ENCODE results near the gene GARIN5B.
A peak's percentile ranks its signal among the peaks of the same experiment; 100 is the strongest.

GARIN5B gene

DNA sequence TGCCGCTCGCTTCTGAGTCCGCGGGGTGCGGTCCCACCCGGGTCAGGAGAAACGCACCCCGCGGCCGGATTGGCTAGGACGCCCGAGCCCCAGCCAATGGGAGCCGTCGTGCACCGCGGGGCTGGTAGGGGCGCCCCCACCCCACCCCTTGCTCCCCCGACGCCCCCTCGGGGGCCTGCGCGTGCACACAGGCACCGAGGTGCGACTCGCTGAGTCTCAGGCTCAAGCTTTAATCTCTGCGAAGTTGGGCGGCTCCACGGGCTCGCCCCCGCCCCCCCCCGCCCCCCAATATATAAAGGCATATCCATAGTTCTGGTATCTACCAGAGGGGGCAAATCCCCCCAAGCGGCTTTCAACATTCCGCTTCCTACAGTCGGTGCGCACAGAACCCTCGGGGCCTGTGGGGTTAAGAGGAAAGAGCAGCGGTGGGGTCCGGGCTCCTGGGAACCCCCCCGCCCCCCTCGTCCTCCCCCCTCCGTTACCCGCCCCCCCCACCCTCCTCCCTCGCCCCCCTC lies 8.3 kb downstream of the GARIN5B start, which contains the start of gene COX6B2:
COX6B2 (minus strand) TSS at position 22 of the 515 bp plus-strand sequence. CDS start 198 bp downstream, outside the sequence.
- DNase-seq, result no peak
- intact Hi-C loops (cut with DNase I), result no loop called here

DNA sequence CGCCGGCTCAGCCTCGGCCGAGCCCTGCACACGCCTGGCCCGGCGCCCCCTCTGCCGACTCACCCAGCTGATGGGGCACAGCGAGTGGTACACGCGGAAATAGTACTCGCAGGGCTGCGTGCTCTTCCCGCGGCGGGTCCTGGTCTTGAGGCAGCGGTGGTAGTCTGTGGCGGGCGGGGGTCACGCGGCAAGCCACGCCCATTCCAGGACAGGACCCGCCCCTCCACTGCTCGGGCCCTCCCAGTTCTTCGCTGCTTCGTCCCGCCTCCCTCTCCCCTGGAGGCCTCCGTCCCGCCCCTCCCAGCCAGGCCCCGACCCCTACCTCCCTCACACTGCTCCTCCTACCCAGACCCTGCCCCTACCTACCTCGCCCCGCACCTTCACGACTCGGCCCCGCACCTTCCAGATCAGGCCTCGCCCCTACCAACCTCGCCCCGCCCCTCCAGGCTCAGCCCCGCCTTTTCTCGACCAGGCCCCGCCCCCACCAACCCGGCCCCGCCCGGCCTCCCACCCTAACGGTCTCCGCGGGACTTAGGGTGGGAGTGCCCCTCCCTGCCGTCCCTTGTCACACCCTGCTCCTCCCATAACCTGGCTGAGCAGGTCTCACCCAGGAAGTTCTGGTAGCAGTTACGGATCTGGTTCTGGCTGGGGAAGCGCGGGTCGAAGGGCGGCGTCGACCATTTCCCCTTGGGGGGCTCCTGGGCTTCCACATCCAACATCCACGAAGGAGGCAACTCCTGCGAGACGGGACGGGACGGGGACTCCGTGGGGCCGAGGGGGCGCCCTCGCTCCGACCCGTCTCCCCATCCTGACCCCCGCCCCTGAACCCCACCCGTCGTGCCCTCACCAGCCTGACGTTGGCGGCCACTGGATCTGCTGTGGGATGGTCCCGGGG lies 9.0 kb downstream of the GARIN5B start:
- DNase-seq, result peak in 28 of 42 donors; percentile 11 to 66 (median 41)
- intact Hi-C loops (cut with DNase I), result no loop called here

- DNase-seq, result peak in 1 of 42 donors; percentile 8
- intact Hi-C loops (cut with DNase I), result no loop called here
These were observed 9.7 kb downstream of the GARIN5B start for GRCh38 chr19:55353356-55353802.

GRCh38 chr19:55352549-55353145 lies 10.4 kb downstream of the GARIN5B start:
- DNase-seq, result no peak
- intact Hi-C loops (cut with DNase I), result no loop called here

DNA sequence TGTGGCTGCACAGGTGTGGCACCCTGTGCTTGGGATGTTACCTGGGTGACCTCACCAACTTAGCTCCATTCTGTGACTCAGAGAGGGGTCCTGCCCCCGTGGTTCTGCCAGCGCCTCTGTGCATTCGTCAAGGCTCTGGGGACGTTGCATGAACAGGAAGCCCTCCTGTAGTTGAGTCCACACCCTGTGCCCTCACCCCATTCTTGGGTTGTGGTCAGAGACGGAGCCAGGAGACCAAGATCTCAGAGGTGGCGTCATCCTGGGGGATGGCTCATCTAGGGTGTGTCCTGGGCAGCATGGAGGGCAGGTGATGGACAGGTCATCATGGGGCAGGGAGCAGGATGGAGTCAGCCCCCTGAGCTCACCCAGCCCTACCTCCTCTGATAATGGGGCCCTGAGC lies 11.0 kb downstream of the GARIN5B start:
- intact Hi-C loops (cut with DNase I), result no loop called here
- DNase-seq, result no peak

DNA sequence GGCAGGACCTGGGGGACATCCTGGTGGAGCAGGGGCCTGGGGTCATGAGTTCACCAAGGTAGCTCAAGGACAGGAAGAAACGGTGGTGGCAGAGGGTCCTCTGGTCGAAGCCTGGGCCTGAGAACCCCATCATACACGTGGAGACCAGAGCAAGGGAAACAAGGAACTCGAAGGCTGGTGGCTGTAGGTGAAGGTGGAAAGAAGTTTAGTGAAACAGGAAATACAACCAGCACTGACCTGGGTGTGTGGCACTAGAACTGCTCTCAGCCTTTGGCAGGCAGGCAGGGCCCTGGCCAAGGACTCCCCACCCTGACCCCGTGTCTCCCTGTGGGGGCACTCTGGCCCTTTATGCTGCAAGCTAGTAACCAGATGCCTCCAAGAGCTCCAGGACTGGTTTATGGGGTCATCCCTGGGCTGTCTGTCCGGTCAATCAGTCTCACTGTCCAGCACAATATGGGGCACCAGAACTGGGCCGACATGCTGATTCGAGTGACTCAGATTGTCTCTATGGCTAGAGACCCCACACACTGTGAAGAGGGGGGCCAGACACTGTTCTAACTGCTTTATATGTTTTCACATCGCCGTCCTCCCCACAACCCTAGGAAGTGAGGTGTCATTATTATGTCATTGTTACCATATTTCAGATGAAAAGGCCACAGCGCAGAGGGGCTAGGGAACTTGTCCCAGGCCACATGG lies 12.3 kb downstream of the GARIN5B start:
- intact Hi-C loops (cut with DNase I), result no loop called here
- no peak for DNase-seq

DNA sequence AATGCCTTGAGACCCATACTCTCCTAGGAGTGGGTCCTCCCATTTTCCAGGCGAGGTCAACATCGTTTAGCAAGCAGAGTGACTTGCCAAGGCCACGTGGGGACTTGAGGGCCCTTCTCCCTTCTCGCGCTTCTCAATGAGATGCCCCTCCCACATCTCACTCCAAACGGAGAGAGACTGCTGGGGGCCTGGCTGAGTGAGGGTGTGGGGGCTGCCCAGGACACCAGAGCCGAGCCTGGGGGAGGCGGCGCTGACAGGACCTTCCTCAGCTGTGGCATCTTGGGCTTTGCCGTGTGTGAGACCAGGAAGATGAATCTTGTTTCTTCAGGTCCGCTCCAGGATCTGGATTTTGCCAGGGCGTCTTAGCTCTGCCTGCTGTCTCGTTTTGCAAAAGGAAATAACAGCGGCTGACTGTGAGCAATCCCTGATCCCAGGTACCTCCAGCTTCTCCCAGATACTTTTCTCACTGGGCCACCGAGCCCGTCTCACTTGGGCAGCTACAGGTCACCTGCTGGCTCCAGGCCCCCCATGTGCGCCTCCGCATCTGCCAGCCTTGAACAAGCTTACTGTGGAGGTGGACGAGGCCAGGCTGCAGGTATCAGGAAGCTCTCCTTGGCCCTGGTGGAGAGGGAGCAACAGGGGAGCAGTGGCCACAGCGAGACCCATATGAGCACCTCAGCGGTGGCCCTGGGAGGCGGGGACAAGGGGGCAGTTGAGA lies 14.6 kb downstream of the GARIN5B start:
- DNase-seq, result no peak
- intact Hi-C loops (cut with DNase I), result no loop called here

- DNase-seq, result no peak
- intact Hi-C loops (cut with DNase I), result no loop called here
These were observed 15.5 kb downstream of the GARIN5B start for GRCh38 chr19:55347442-55348009.

- intact Hi-C loops (cut with DNase I), result no loop called here
- no peak for DNase-seq
These were observed 16.2 kb downstream of the GARIN5B start for GRCh38 chr19:55346725-55347441.

GRCh38 chr19:55345818-55346724 lies 17.0 kb downstream of the GARIN5B start:
- DNase-seq, result no peak
- intact Hi-C loops (cut with DNase I), result no loop called here

- no peak for DNase-seq
- intact Hi-C loops (cut with DNase I), result no loop called here
These were observed 17.8 kb downstream of the GARIN5B start for GRCh38 chr19:55345101-55345817.

- DNase-seq, result peak in 40 of 42 donors; percentile 24 to 85 (median 65)
- intact Hi-C loops (cut with DNase I), result loop anchor here (5.0 kb wide), 1 partner anchor 38 kb away; the partner anchor contains the start of gene TMEM238
These were observed 18.6 kb downstream of the GARIN5B start for GRCh38 chr19:55344444-55344843.

DNA sequence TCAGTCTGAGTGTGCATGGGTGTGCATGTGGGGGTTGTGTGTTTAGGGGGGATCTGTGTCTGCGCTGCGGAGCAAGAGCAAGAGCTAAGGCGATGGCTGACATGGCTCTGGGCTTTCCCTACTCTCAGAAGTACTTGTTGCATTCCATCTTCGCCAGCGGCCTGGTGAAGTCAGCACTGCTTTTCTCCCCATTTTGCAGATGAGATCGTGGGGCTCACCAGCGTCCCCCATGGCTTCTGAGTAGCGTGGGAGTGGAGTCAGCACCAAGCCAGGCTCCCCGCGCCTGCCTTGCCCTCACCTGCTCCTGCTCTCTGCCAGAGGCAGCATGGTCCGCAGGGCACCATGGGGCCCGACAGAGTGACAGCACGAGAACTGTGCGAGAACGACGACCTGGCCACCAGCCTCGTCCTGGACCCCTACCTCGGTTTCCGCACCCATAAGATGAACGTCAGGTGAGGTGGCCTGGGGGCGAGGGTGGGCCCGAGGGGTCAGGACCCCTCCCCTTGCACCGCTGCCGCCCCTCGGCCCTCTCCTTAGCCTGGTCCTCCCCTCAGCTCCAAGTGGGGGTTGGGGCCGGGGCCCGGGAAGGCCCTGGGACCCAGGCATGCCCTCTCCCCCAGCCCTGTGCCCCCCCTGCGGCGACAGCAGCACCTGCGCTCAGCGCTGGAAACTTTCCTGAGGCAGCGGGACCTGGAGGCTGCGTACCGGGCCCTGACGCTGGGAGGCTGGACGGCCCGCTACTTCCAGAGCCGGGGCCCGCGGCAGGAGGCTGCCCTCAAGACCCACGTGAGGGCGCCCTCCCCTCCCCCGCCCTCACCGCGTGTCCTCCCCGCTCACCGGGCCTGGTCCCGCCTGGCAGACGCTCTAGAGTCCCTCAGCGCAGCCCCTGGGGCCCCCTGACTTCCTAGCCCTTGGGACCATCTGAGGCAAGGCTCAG lies 21.2 kb downstream of the GARIN5B start:
- DNase-seq, result no peak
- intact Hi-C loops (cut with DNase I), result loop anchor here (5.0 kb wide), 1 partner anchor 40 kb away; the partner anchor contains the start of gene TMEM238

GRCh38 chr19:55341171-55341588 lies 21.9 kb downstream of the GARIN5B start:
- peak; percentile 39 to 92 (median 79) for DNase-seq
- intact Hi-C loops (cut with DNase I), result loop anchor here (5.0 kb wide), 1 partner anchor 41 kb away; the partner anchor contains the start of gene TMEM238

- peak in 30 of 42 donors; percentile 17 to 65 (median 40) for DNase-seq
- intact Hi-C loops (cut with DNase I), result loop anchor here (5.0 kb wide), 1 partner anchor 42 kb away; the partner anchor contains the start of gene TMEM238
These were observed 22.3 kb downstream of the GARIN5B start for GRCh38 chr19:55340784-55341147.

Data from head of caudate nucleus (tissue), 42 donors.